K562 (cell line): ENCODE data around the gene PHF12. TPM values are rescaled to one million over a fixed set of nuclear protein-coding genes. Genes with fewer than 3 reads are reported as not detected.

ENCODE experiments used
- BCLAF1 ChIP-seq, 2 experiments: fragments of 450-650 bp in 1 of 2; IDR thresholded peaks; 2 replicates each; pipeline ENCODE4 v1.6.1; 2011 to 2017; ENCODE audit warnings: low read depth in 2 of 2, antibody characterized with exemption in 1 of 2, borderline replicate concordance in 1 of 2, low read length in 1 of 2, mild to moderate bottlenecking in 1 of 2, mixed read lengths in 1 of 2; ENCODE audit not compliant: control insufficient read depth in 1 of 2
- CREM ChIP-seq: IDR thresholded peaks from 2 replicates; pipeline ENCODE4 v1.6.1; 2014; ENCODE audit warnings: antibody characterized with exemption, low read depth
- E2F5 ChIP-seq: sonication (generic); formaldehyde crosslinking; IDR thresholded peaks from 2 replicates; pipeline ENCODE4 v1.8.0; 2022; ENCODE audit warnings: mild to moderate bottlenecking, missing genetic modification reagents
- FUS ChIP-seq: fragments of 200-400 bp; formaldehyde crosslinking; optimal IDR thresholded peaks from 2 replicates; pipeline ENCODE3; 2017; ENCODE audit warnings: low read depth, low read length
- HNRNPL ChIP-seq: fragments of 200-400 bp; formaldehyde crosslinking; IDR thresholded peaks from 2 replicates; pipeline ENCODE4 v1.6.1; 2017; ENCODE audit warnings: low read depth, mild to moderate bottlenecking, low read length
- LCOR ChIP-seq: sonication (generic); formaldehyde crosslinking; IDR thresholded peaks from 2 replicates; pipeline ENCODE4 v1.8.0; 2022; ENCODE audit warnings: mild to moderate bottlenecking, missing genetic modification reagents
- MBD2 ChIP-seq: sonication (generic); IDR thresholded peaks from 2 replicates; pipeline ENCODE4 v1.6.1; 2016; ENCODE audit warnings: low read depth, borderline replicate concordance
- RBBP5 ChIP-seq: fragments of 200-600 bp; sonication (generic); IDR thresholded peaks from 2 replicates; pipeline ENCODE4 v1.6.1; 2012; ENCODE audit warnings: borderline replicate concordance, mild to moderate bottlenecking, low read length, control low read depth, inconsistent platforms; ENCODE audit not compliant: insufficient read depth, poor library complexity, severe bottlenecking
- RUNX1 ChIP-seq: sonication (generic); IDR thresholded peaks from 2 replicates; pipeline ENCODE4 v1.6.1; 2016; ENCODE audit warnings: antibody characterized with exemption, low read depth
- SAFB2 ChIP-seq: fragments of 200-400 bp; formaldehyde crosslinking; IDR thresholded peaks from 2 replicates; pipeline ENCODE4 v1.6.1; 2018; ENCODE audit warnings: borderline replicate concordance, low read length, low read depth, moderate library complexity; ENCODE audit not compliant: severe bottlenecking
- SMARCA4 ChIP-seq: fragments of 450-650 bp; IDR thresholded peaks from 2 replicates; pipeline ENCODE4 v1.6.1; 2016
- TAF1 ChIP-seq: IDR thresholded peaks from 2 replicates; pipeline ENCODE4 v1.6.1; 2011; ENCODE audit warnings: mild to moderate bottlenecking, low read length, moderate library complexity; ENCODE audit not compliant: insufficient read depth, control insufficient read depth, severe bottlenecking; ENCODE audit errors: extremely low read depth
- U2AF1 ChIP-seq: fragments of 200-400 bp; formaldehyde crosslinking; optimal IDR thresholded peaks from 2 replicates; pipeline ENCODE3; 2017; ENCODE audit warnings: mild to moderate bottlenecking, low read depth, low read length, moderate library complexity
- XRCC3 ChIP-seq: fragments of 450-650 bp; IDR thresholded peaks from 2 replicates; pipeline ENCODE4 v1.6.1; 2017; ENCODE audit warnings: mild to moderate bottlenecking, moderate library complexity
- ZNF212 ChIP-seq: fragments of 450-650 bp; formaldehyde crosslinking; IDR thresholded peaks from 2 replicates; pipeline ENCODE4 v1.4.0; 2020; ENCODE audit warnings: mild to moderate bottlenecking
- ZNF280A ChIP-seq: fragments of 450-650 bp; IDR thresholded peaks from 2 replicates; pipeline ENCODE4 v1.6.1; 2018; ENCODE audit warnings: mild to moderate bottlenecking, low read depth; ENCODE audit not compliant: partially characterized antibody
- ZNF316 ChIP-seq: fragments of 450-650 bp; IDR thresholded peaks from 2 replicates; pipeline ENCODE4 v1.6.1; 2016
- ZNF398 ChIP-seq: fragments of 250-450 bp; sonication (Bioruptor Pico); IDR thresholded peaks from 2 replicates; pipeline ENCODE4 v1.8.0; 2021; ENCODE audit warnings: moderate library complexity, mild to moderate bottlenecking, inconsistent platforms
- ZNF561 ChIP-seq: fragments of 450-650 bp; formaldehyde crosslinking; conservative IDR thresholded peaks from 2 replicates; pipeline ENCODE4 v1.4.0; 2020; ENCODE audit warnings: mild to moderate bottlenecking, moderate library complexity
- ZSCAN29 ChIP-seq: fragments of 450-650 bp; IDR thresholded peaks from 2 replicates; pipeline ENCODE4 v1.6.1; 2017
- polyA plus RNA-seq, 8 experiments: library from polyadenylated mRNA; depleted of rRNA in 4 of 8; stranded (reverse) in 5 of 8; unstranded in 3 of 8; fragments of >200 nt; fragmentation: Nextera tagmentation in 2 of 8; fragmentation: Illumina TruSeq in 1 of 8; extraction: Ambion mirVana in 2 of 8; extraction: Trizol in 1 of 8; gene quantifications; 2 replicates each; pipeline versions ENCODE4 v1.2.1 to v1.2.3, GENCODE V29; 2011 to 2014; ENCODE audit warnings: inconsistent platforms in 1 of 8, missing spikeins in 1 of 8
- total RNA-seq, 7 experiments: library from RNA; depleted of rRNA in 6 of 7; stranded (reverse); fragments of >200 nt in 6 of 7; fragmentation: Illumina TruSeq in 2 of 7; extraction: Trizol in 2 of 7; gene quantifications; 2 replicates each; pipeline versions ENCODE4 v1.2.1 to v1.2.3, GENCODE V29; 2011 to 2021; ENCODE audit warnings: low replicate concordance in 1 of 7

Gene PHF12
- total and polyA plus RNA-seq, 9 of the 15 experiments (the other 6 are each of a cell fraction or from before 2014, with no cell fraction given): 0.82 to 31.3 (median 13.5) TPM

- no peak for TF ChIP-seq BCLAF1 (IDR thresholded peaks at IDR 0.05; ENCODE audit: borderline replicate concordance in 1 of 2, control insufficient read depth in 1 of 2, low read depth in 2 of 2, low read length in 1 of 2)
- no peak; the same call in 1 of the 2 replicates for TF ChIP-seq ZSCAN29
- no peak for TF ChIP-seq ZNF316
- no peak for TF ChIP-seq ZNF561 (CRISPR knock-in tag)
- peak; percentile 84 for TF ChIP-seq FUS
- no peak; the same call in 1 of the 2 replicates for TF ChIP-seq MBD2
- no peak for TF ChIP-seq ZNF280A
- peak; percentile 91 for TF ChIP-seq ZNF212
- TF ChIP-seq RUNX1: peak; percentile 79; the same call in 1 of the 2 replicates
- TF ChIP-seq E2F5 (CRISPR knock-in tag): no peak
- 0 out of 2 replicates have a peak, but pooled peaks have one; percentile 14 for TF ChIP-seq CREM
- no peak for TF ChIP-seq XRCC3
- TF ChIP-seq SMARCA4: 0 out of 2 replicates have a peak, but pooled peaks have one; percentile 51
- peak; percentile 55 for TF ChIP-seq TAF1
- TF ChIP-seq SAFB2: no peak
- TF ChIP-seq HNRNPL: peak; percentile 79
- no peak for TF ChIP-seq LCOR (CRISPR knock-in tag)
- no peak for TF ChIP-seq RBBP5
- no peak for TF ChIP-seq U2AF1
- TF ChIP-seq ZNF398: no peak
Measured at GRCh38 chr17:28896884-28897768, 54.2 kb downstream of the PHF12 start, which contains the start of gene FLOT2 (continued).
